ENCODE results near the gene AQP9.

Gene AQP9

GRCh38 chr15:58161436-58161930 is 23.3 kb downstream of the AQP9 start:
- TF ChIP-seq POLR2AphosphoS5 (IDR thresholded peaks at IDR 0.05; ENCODE audit: low read depth, low read length) (no peak), SIN3A (IDR thresholded peaks at IDR 0.05; ENCODE audit: borderline replicate concordance, insufficient read depth, low read length) (no peak), FOXP2 (optimal IDR thresholded peaks at IDR 0.05; ENCODE audit: borderline replicate concordance, extremely low read depth, extremely low read length, insufficient read depth) (no peak)

GRCh38 chr15:58163985-58164384 is 25.8 kb downstream of the AQP9 start:
- TF ChIP-seq SIN3A (IDR thresholded peaks at IDR 0.05; ENCODE audit: borderline replicate concordance, insufficient read depth, low read length) (no peak), REST (IDR thresholded peaks at IDR 0.05; ENCODE audit: insufficient read depth in 1 of 2, low read depth in 2 of 2, low read length in 2 of 2) (no peak), POLR2AphosphoS5 (IDR thresholded peaks at IDR 0.05; ENCODE audit: low read depth, low read length) (no peak), FOXP2 (optimal IDR thresholded peaks at IDR 0.05; ENCODE audit: borderline replicate concordance, extremely low read depth, extremely low read length, insufficient read depth) (no peak), TAF1 (IDR thresholded peaks at IDR 0.05; ENCODE audit: borderline replicate concordance, insufficient read depth, low read length) (no peak)

DNA sequence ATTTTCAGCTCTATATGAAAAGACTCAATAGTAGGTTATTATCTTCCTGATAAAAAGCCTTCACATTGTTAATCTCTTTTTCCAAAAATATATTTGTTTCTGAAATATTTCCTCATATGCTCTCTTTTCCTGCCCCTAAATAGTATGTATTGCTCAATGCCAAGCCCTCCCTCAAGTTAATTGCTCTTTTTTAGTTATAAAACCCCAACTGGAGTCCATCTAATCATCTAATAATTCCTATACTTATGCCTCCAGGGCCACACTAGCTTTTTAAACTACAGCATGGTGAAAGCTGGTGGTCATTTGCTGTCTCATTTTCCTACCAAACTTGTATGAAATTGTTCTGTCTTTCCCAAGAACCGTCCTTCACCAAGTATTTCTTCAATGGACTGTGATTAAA is 26.7 kb downstream of the AQP9 start:
- TF ChIP-seq SIN3A (IDR thresholded peaks at IDR 0.05; ENCODE audit: borderline replicate concordance, insufficient read depth, low read length) (no peak), FOXP2 (optimal IDR thresholded peaks at IDR 0.05; ENCODE audit: borderline replicate concordance, extremely low read depth, extremely low read length, insufficient read depth) (no peak), TAF1 (IDR thresholded peaks at IDR 0.05; ENCODE audit: borderline replicate concordance, insufficient read depth, low read length) (no peak), REST (IDR thresholded peaks at IDR 0.05; ENCODE audit: insufficient read depth in 1 of 2, low read depth in 2 of 2, low read length in 2 of 2) (no peak), POLR2AphosphoS5 (IDR thresholded peaks at IDR 0.05; ENCODE audit: low read depth, low read length) (no peak)

DNA sequence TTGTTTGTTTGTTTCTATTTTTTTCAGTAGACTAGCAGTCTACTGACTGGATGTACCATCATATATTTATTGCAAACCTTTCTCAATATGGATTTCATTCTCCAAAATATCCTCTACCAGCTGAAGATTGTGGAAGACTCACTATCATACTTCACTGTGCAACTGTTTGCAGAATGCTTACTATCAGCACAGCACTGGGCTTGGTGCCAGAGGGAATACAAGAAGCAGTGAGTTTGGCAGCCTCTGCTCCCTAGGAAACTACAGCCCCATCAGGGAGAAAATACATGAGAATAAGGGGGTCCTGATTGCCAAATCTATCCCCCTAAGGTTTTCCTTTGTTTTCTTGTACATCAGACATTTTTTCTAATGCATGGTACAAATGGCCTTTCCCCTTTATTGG is 27.5 kb downstream of the AQP9 start:
- TF ChIP-seq FOXP2 (optimal IDR thresholded peaks at IDR 0.05; ENCODE audit: borderline replicate concordance, extremely low read depth, extremely low read length, insufficient read depth) (no peak), POLR2AphosphoS5 (IDR thresholded peaks at IDR 0.05; ENCODE audit: low read depth, low read length) (no peak), TAF1 (IDR thresholded peaks at IDR 0.05; ENCODE audit: borderline replicate concordance, insufficient read depth, low read length) (no peak), REST (IDR thresholded peaks at IDR 0.05; ENCODE audit: insufficient read depth in 1 of 2, low read depth in 2 of 2, low read length in 2 of 2) (no peak), SIN3A (IDR thresholded peaks at IDR 0.05; ENCODE audit: borderline replicate concordance, insufficient read depth, low read length) (no peak)

GRCh38 chr15:58167095-58167691 is 29.0 kb downstream of the AQP9 start:
- TF ChIP-seq SIN3A (IDR thresholded peaks at IDR 0.05; ENCODE audit: borderline replicate concordance, insufficient read depth, low read length), result no peak
- no peak for TF ChIP-seq POLR2AphosphoS5 (IDR thresholded peaks at IDR 0.05; ENCODE audit: low read depth, low read length)
- no peak for TF ChIP-seq TAF1 (IDR thresholded peaks at IDR 0.05; ENCODE audit: borderline replicate concordance, insufficient read depth, low read length)
- no peak for TF ChIP-seq REST (IDR thresholded peaks at IDR 0.05; ENCODE audit: insufficient read depth in 1 of 2, low read depth in 2 of 2, low read length in 2 of 2)
- no peak for TF ChIP-seq FOXP2 (optimal IDR thresholded peaks at IDR 0.05; ENCODE audit: borderline replicate concordance, extremely low read depth, extremely low read length, insufficient read depth)

Data from PFSK-1 (cell line).